Activated T-cell treated with anti-CD3 and anti-CD28 coated beads, Interleukin-2, amount 50 U/mL, for 1 hour (primary cell): ENCODE results near the gene WBP1.
A peak's percentile ranks its signal among the peaks of the same experiment; 100 is the strongest.
"Not testable (repeated sequence)": the region's sequence is repeated elsewhere in the genome, so short reads cannot be mapped to it uniquely, and the experiment has no call there.

ENCODE experiments used
- DNase-seq: peaks from one replicate; pipeline ENCODE4 v3.0.0-alpha.2; 2020

The WBP1 gene

GRCh38 chr2:74457129-74457548, 1.1 kb upstream of the WBP1 start:
- DNase-seq: no peak

- DNase-seq: peak; percentile 87
These were observed 598 bp upstream of the WBP1 start for GRCh38 chr2:74457549-74458131.

DNA sequence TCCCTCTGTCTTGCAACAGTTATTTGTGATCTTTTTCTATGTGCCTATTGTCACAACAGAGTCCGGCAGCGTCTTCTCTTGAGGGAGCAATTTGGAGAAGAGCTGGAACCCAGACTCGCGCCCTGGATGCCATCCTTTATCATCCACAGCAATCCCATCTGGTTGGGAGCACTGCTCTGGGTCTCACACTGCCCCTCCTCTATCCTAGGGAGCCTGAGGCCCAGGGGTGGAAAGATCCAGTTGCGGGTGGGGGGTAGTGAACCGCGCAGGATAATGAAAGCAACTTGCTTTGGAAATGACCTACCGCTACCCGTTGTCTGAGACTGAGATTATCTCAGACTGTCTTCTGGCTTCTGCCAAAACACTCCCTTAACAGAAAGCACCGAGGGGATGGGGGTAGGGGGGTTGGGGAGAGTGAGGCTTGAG, 713 bp downstream of the WBP1 start:
- no peak for DNase-seq

DNA sequence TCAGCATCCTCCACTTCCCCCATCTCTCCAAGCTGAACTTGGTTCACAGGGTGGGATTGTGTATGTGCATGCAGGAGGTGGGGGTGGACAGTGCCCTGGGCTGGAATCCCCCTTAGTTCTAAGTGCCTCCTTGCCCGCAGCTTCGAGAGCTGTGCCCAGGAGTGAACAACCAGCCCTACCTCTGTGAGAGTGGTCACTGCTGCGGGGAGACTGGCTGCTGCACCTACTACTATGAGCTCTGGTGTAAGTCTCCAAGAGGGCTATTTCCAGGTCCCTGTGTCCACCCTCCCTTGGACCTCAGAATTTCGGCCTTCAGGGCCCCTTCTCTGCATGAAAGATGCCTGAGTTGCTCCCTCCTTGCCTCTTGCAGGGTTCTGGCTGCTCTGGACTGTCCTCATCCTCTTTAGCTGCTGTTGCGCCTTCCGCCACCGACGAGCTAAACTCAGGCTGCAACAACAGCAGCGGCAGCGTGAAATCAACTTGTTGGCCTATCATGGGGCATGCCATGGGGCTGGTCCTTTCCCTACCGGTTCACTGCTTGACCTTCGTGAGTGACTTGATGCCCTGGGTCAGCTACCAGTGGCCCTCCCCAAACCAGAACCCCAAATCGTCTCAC, 1.4 kb downstream of the WBP1 start:
- DNase-seq: not testable (repeated sequence)

DNA sequence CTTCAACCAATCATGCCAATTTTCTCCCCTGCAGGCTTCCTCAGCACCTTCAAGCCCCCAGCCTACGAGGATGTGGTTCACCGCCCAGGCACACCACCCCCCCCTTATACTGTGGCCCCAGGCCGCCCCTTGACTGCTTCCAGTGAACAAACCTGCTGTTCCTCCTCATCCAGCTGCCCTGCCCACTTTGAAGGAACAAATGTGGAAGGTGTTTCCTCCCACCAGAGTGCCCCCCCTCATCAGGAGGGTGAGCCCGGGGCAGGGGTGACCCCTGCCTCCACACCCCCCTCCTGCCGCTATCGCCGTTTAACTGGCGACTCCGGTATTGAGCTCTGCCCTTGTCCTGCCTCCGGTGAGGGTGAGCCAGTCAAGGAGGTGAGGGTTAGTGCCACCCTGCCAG, 1.9 kb downstream of the WBP1 start:
- DNase-seq: not testable (repeated sequence)

DNA sequence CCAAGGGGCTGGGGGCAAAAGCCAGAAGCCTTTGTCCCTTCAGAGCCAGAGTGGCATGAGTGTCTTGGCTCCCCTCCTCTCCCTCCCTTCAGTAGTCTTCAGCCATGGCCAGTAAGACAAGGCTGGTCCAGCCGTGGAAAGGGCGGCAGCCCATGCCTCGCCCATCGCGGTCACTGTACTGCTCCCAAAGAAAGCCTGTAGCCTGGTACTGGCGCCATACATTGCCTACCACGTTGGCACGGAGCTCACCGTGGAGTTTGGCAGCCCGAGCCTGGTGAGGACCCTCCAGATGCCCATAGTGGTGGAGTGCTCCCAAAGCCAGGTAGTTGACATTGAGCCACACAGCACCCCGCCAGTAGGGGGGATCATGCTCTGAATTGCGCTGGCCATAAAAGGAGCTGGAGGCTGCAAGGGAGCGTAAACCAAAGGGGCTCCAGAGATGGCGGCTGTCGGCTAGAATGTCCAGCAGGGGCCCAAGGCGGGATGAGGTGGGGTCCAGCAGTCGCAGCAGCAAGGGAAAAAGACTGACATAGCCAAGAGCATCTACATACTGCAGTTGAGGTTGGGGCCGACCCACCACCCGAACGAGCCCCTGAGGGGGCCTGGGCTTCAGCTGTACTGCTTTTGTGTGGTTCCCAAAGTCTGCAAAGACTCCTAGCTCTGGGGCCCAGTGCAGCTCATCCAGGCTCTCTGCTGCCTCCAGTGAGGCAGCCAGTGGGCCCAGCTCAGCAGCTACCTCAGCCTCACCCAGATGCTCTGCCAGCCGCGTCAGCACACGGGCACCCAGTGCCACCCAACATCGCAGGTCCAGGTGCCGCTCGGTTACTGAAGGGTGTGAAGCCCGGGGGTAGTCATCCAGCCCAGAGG, 3.2 kb downstream of the WBP1 start:
- DNase-seq: no peak

DNA sequence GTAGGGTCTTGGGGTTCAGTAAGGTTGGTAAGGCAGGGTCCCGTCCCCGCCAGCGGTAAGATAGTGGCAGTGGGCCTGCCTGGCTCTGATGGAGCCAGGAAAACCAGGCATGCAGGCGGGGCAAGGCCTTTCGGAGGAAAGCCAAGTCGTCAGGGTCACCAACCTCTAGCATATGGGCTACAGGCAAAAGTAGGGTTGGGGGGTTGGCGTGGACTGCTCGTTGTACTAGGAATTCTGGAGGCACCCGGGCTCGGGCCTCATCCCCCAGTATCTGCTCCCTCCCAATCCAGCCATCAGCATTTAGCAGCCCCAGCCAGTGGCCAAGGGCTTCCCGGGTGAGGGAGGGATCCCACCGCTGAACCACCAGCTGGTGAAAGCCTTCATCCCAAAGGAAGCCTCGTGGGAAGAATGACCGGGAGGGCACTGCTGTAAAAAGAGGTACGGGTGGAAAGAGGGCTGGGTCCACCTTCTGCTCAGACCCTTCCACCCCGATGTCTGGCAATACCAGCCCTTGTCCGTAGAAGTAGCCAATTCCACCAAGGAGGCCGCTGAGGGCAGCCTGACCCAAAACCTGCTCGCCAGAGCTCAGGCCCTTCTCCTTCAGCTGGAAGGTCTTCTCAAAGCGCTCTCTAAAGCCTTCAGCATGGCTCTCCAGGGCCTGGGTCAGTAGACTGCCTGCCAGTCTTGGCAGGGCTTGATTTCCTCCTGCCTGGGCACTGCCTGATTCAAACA, 4.0 kb downstream of the WBP1 start:
- no peak for DNase-seq

DNA sequence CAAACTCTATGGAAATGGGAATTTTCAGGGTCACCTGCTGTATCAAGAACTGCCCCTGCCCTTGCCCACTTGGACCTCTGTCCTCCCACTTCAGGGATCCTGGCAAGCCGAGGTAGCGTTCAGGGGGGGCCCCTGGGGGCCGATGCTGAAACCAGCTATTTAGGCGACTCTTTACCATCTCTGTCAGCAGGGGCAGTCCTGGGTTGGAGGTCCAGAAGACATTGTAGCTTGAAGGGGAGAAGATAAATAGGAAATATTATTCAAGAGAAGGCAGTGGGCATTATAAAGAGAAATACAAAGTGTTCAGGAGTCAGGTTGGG, 4.5 kb downstream of the WBP1 start:
- DNase-seq: no peak

DNA sequence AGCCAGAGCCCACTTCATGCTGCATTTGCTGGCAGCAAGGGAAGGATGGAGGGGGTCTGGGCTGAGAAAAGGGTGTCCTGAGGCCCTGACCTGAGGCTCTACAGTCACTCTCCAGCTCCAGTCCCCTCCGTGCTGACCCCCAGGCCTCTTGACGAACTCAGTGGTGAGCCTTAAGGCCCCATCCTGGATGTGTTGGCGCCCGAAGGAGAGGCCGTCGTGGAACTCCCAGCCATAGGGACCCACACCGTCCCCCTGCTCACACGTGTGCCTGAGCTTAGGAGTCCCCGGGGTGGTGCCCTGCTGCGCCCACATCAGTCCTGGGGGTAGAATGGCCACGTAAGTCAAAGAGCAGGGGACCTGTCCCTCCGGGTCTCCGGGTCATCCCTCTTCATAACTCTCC, 6.2 kb downstream of the WBP1 start:
- DNase-seq: no peak

DNA sequence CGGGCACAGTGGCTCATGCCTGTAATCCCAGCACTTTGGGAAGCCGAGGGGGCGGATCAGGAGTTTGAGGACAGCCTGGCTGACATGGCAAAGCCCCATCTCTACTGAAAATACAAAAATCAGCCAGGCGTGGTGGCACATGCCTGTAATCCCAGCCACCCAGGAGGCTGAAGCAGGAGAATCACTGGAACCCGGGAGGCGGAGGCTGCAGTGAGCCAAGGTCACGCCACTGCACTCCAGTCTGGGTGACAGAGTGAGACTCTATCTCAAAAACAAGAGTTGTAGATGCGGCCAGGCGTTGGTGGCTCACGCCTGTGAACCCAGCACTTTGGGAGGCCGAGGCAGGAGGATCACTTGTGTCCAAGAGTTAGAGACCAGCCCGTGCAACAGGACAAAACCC, 12.5 kb downstream of the WBP1 start:
- not testable (repeated sequence) for DNase-seq

DNA sequence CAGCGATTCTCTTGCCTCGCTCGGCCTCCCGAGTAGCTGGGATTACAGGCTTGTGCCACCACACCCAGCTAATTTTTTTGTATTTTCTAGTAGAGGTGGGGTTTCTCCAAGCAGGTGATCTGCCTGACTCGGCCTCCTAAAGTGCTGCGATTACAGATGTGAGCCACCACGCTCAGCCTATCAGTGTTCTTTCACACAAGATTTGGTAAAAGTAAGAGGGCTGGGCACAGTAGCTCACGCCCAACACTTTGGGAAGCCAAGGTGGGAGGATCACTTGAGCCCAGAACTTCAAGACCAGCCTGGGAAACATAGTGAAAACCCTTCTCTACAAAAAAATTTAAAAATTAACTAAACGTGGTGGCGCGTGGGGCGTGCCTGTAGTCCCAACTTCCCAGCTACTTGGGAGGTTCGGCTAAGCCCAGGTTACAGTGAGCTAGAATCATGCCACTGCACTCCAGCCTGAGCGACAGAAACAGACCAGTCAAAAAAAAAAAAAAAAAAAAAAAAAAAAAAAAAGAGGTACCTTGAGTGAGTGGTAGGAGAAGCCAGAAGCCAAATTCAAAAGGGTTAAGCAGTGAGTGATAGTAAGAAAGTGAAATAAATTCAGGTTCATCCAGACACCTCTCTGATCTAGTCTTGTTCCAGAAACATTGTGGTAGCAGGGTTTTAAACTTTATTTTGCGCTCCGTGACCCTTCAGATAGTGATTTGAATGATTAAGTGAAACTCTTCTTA, 13.3 kb downstream of the WBP1 start:
- DNase-seq: no peak

DNA sequence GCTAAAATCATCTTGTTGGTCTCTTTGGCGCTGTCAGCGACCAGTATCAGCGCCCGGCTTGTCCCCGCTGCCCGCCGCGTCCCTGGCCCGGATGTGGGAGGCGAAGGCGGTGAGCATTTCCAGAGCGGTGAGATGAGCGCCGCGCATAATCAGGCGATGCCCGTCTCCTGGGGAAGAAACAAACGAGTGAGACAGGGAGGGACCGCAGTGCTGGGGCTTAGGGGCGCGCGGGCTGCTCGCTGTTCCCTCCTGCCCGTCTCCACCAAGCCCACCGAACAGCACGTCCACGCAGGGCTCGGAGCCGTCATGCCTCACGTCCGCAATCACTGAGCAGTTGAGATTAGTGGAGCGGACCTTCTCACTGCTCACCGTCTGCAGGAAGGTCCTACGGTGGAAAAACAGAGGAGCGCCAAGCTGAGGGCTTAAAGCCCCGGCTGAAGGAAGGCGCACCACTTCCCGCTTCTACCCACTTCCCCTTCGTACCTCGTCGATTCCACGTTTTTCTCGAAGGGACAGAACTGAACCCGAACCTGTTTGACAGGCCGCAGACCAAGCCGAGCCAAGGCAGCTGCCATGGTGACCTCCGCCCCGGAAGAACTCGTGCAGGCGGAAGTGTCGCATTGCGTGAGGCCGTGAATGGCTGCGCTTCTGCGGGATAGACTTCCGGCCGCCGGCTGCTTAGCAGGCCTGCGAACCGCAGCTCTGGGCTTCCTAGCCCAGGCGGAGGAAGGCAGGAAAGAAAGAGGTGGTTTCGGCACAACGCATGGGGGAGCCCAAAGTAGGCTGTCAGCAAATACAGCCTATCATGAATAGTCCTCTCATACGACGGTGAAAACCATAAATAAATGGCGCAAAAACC, 14.1 kb downstream of the WBP1 start, which contains the start of gene MRPL53:
MRPL53 (minus strand) TSS at position 595 of the 859 bp plus-strand sequence; CDS start at position 575, 20 bp downstream.
- peak; percentile 97 for DNase-seq

DNA sequence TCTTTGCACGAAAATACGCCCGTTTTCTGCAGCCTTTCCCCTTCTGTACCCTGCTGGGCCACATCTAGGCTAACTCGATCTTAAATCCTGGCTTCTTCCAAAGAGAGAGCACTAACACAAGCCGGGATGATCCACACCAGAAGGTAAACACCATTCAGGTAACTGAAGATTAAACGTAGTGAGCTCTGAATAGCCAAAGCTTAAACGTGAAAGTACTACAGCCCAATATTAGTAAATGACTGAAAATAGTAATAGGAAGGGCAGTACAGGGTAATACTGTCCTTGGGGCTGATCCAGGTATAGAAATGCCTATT, 14.7 kb downstream of the WBP1 start:
- no peak for DNase-seq

DNA sequence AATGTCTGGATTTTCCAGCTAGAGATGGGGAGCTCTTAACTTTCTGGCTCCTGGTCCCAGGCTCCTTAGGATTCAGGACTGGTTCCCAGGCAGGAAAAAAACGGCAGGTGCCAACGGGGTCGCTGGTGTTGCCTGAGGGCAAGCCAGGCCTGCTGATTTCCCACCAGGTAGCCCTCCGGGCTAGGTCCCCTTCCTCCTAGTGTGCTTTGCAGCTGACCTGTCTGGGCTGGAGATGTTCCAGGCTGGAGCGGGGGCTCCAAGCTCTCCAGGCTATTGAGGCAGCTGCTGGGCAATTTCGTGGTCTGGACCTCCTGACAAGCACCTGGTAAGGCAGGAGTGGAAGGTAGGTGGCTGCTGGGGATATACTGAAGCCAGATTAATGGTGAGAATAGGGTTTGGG, 16.2 kb downstream of the WBP1 start:
- DNase-seq: no peak

- DNase-seq: no peak
These were observed 16.7 kb downstream of the WBP1 start for GRCh38 chr2:74474899-74475298.

GRCh38 chr2:74481431-74481830, 23.2 kb downstream of the WBP1 start:
- no peak for DNase-seq

DNA sequence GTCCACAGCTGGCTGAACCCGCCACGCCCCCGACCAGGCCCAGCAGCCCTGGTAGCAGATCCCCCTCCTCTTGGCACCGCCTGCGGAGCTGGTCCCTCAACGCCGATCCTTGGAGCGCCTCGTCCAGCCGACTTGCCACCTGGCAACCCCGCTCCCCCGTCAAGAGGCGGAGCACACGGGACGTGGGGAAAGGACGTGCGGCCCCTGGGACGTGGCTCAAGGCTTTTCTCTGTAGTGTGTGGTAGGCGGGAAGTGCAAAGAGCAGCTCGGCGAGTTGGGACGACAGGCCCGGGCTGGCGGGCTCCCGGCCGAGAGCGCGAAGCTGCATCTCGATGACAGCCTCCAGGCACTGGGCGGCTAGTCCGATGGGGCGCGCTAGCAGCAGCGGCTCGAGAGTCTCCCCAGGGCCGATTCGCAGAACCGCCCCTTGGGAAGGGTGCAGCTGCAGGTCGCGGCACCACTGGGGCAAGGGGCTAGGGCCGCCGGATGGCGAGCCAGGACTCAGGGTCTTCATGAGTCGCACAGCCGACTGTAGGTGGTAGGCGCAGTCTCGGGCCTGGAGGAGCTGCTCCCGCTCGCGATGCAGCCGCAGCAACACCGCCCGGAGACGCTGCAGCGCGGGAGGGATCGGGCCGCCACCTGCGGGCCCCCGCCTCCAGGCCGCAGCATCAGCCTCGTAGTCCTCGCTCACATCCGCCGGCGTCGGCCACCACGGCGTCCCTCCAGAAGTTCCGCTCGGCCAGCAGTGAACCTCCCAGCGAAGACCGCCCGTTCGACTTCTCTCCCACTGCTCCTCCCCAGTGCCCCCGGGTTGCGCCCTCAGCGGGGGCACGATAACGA, 23.9 kb downstream of the WBP1 start:
- no peak for DNase-seq

GRCh38 chr2:74482801-74483674, 24.8 kb downstream of the WBP1 start, which contains the start of the genes CCDC142 and TTC31:
Gene CCDC142 (minus strand): TSS chr2:74482998. CDS start chr2:74482837, 161 bp downstream.
Gene TTC31 (plus strand): TSS chr2:74483081. CDS start chr2:74483096, 15 bp downstream.
- peak; percentile 89 for DNase-seq

GRCh38 chr2:74483675-74484164, 25.5 kb downstream of the WBP1 start:
- not testable (repeated sequence) for DNase-seq
